ENCODE results near the gene RAB33A. TPM values are rescaled to one million over a fixed set of nuclear protein-coding genes. Genes with fewer than 3 reads are reported as not detected.

RAB33A gene
- total RNA-seq, 4 donors from 2014 or later, result 0.79 to 6.2 (median 0.82) TPM; not detected in 1

GRCh38 chrX:130172127-130172845 lies 524 bp downstream of the RAB33A start:
- 55% methylated on average over 34 of the region's 34 CpGs; no CpG with 5 or more reads in 1 of the 2 donors for WGBS, 2 donors (ENCODE audit: low coverage in 1 of 2)
- in situ Hi-C loops (cut with MboI; ENCODE audit: low pct_ligation_motif_present in 1 of 4, low pct_unique_long_range_greater_than_20kb in 1 of 4, low sequenced_read_pairs in 3 of 4) (no loop called here), intact Hi-C loops (cut with DNase I; ENCODE audit: low total_unique reads) (no loop called here)
- no peak for DNase-seq
- Histone ChIP-seq H3K27ac (peak overlapping the region; percentile 47 to 74 (median 62)), H3K4me3 (peak overlapping the region in 3 of 4 donors; percentile 30 to 55 (median 32)), H3K9me3 (no peaks in the 10 kb centered on the region), H3K27me3 (peaks cover 8% of the 10 kb centered on the region), H3K4me1 (peaks cover 0 to 13% (median 2%) of the 10 kb centered on the region in 4 donors), H3K36me3 (no peaks in the 10 kb centered on the region)
- TF ChIP-seq POLR2A (IDR thresholded peaks at IDR 0.05), result no peak
- TF ChIP-seq, protein P1, sequence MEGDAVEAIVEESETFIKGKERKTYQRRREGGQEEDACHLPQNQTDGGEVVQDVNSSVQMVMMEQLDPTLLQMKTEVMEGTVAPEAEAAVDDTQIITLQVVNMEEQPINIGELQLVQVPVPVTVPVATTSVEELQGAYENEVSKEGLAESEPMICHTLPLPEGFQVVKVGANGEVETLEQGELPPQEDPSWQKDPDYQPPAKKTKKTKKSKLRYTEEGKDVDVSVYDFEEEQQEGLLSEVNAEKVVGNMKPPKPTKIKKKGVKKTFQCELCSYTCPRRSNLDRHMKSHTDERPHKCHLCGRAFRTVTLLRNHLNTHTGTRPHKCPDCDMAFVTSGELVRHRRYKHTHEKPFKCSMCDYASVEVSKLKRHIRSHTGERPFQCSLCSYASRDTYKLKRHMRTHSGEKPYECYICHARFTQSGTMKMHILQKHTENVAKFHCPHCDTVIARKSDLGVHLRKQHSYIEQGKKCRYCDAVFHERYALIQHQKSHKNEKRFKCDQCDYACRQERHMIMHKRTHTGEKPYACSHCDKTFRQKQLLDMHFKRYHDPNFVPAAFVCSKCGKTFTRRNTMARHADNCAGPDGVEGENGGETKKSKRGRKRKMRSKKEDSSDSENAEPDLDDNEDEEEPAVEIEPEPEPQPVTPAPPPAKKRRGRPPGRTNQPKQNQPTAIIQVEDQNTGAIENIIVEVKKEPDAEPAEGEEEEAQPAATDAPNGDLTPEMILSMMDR (IDR thresholded peaks at IDR 0.05), result no peak
- TF ChIP-seq EP300 (IDR thresholded peaks at IDR 0.05; ENCODE audit: low read depth), result no peak
- no peak for TF ChIP-seq POLR2AphosphoS5 (IDR thresholded peaks at IDR 0.05)

DNA sequence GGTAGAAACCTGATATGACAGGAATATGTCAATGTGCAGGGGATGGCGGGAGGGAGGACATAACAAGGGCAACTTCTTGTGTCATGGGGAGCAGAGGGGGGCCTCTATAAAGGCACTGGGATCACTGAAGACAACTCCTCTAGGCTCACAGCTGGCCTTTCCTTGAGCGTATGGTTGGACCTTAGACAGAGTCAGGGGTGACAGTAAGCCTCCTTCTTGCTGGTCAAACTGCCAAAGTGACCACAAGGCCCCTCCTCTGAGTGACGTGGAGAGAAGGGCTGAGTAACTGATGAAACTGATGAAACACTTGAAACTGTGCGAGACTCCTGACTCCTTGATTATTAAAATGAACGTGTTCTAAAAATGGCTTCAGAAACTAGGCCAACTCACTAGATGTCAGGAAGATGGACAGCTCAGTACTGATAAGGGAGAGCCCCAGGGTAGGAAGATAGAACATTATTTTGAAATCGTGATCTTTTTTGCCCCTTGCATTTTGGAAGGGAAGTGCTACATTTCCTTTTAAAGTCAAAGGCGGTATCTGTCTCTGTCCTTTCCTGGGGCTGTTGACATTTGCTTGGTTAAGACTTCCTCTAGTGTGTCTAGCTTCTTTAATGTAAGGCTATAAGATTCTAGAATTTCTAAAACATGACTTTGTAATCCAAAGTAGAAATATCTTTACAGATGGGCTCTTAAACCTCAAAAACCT lies 1.6 kb downstream of the RAB33A start:
- 17 to 56% methylated on average over 1 to 7 of the region's 7 CpGs for WGBS, 2 donors (ENCODE audit: low coverage in 1 of 2)
- intact Hi-C loops (cut with DNase I; ENCODE audit: low total_unique reads), result no loop called here
- Histone ChIP-seq H3K27me3 (peaks cover 8% of the 10 kb centered on the region), H3K9me3 (no peaks in the 10 kb centered on the region), H3K27ac (peak overlapping the region; percentile 47 to 74 (median 62)), H3K4me1 (peaks cover 0 to 13% (median 2%) of the 10 kb centered on the region in 4 donors), H3K4me3 (no peak overlapping the region), H3K36me3 (no peaks in the 10 kb centered on the region)
- in situ Hi-C loops (cut with MboI; ENCODE audit: low pct_ligation_motif_present in 1 of 4, low pct_unique_long_range_greater_than_20kb in 1 of 4, low sequenced_read_pairs in 3 of 4), result no loop called here
- DNase-seq, result peak; percentile 54
- TF ChIP-seq POLR2AphosphoS5 (IDR thresholded peaks at IDR 0.05) (peak in 1 of 3 donors; percentile 37), POLR2A (IDR thresholded peaks at IDR 0.05) (no peak)

- intact Hi-C loops (cut with DNase I; ENCODE audit: low total_unique reads) (no loop called here), in situ Hi-C loops (cut with MboI; ENCODE audit: low pct_ligation_motif_present in 1 of 4, low pct_unique_long_range_greater_than_20kb in 1 of 4, low sequenced_read_pairs in 3 of 4) (no loop called here)
- Histone ChIP-seq H3K4me3 (no peak overlapping the region), H3K9me3 (no peaks in the 10 kb centered on the region), H3K27ac (peak overlapping the region; percentile 47 to 74 (median 62)), H3K4me1 (peaks cover 0 to 13% (median 2%) of the 10 kb centered on the region in 4 donors), H3K36me3 (no peaks in the 10 kb centered on the region), H3K27me3 (peaks cover 8% of the 10 kb centered on the region)
- WGBS, 2 donors (ENCODE audit: low coverage in 1 of 2), result 59% methylated on average over 10 of the region's 10 CpGs; no CpG with 5 or more reads in 1 of the 2 donors
- DNase-seq, result no peak
- TF ChIP-seq, protein P1 (IDR thresholded peaks at IDR 0.05), result no peak
- no peak for TF ChIP-seq POLR2A (IDR thresholded peaks at IDR 0.05)
- no peak for TF ChIP-seq EP300 (IDR thresholded peaks at IDR 0.05; ENCODE audit: low read depth)
- no peak for TF ChIP-seq POLR2AphosphoS5 (IDR thresholded peaks at IDR 0.05)
Observed at GRCh38 chrX:130174045-130174704, 2.4 kb downstream of the RAB33A start.

DNA sequence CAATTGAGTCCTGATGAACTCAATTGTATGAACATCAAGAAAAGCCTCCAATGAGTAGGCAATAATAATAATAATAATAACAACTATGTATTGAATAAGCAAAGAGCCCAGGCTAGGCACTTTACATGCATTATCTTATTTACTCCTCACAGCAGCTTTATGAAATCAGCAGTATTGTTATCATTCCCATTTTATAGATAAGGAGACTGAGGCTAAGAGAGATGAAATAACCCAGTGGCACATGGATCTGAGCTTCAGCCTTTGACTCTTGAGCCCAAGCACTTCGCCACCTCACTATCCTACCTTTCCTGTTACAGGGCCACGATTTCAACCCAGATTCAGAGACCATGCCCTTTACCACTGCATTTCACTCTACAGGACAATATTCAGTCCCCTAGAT lies 3.2 kb downstream of the RAB33A start:
- 91% methylated on average over 2 of the region's 2 CpGs; no CpG with 5 or more reads in 1 of the 2 donors for WGBS, 2 donors (ENCODE audit: low coverage in 1 of 2)
- Histone ChIP-seq H3K4me3 (no peak overlapping the region), H3K36me3 (no peaks in the 10 kb centered on the region), H3K4me1 (peaks cover 0 to 13% (median 2%) of the 10 kb centered on the region in 4 donors), H3K9me3 (no peaks in the 10 kb centered on the region), H3K27ac (no peak overlapping the region), H3K27me3 (peaks cover 8% of the 10 kb centered on the region)
- TF ChIP-seq EP300 (IDR thresholded peaks at IDR 0.05; ENCODE audit: low read depth), result no peak
- TF ChIP-seq POLR2AphosphoS5 (IDR thresholded peaks at IDR 0.05), result no peak
- TF ChIP-seq POLR2A (IDR thresholded peaks at IDR 0.05), result no peak
- TF ChIP-seq, protein P1 (IDR thresholded peaks at IDR 0.05), result no peak
- in situ Hi-C loops (cut with MboI; ENCODE audit: low pct_ligation_motif_present in 1 of 4, low pct_unique_long_range_greater_than_20kb in 1 of 4, low sequenced_read_pairs in 3 of 4), result loop anchor here in 3 of 4 donors (25.0 kb wide), 4 partner anchors 88 to 563 kb away; partner anchors contain the start of gene UTP14A (in 1 of the 3)
- intact Hi-C loops (cut with DNase I; ENCODE audit: low total_unique reads), result no loop called here
- no peak for DNase-seq
